Ureter (tissue), 1 donor: ENCODE results near the gene EME1. TPM values are rescaled to one million over a fixed set of nuclear protein-coding genes. Genes with fewer than 3 reads are reported as not detected.
"Not testable (repeated sequence)": the region's sequence is repeated elsewhere in the genome, so short reads cannot be mapped to it uniquely, and the experiment has no call there.

ENCODE experiments used
- DNase-seq: peaks from one replicate; pipeline ENCODE4 v3.0.0-alpha.2; 2020; ENCODE audit warnings: low spot score
- total RNA-seq: library from RNA; stranded (reverse); gene quantifications from one replicate; pipeline ENCODE4 v1.2.4, GENCODE V29; 2023
- donor health status: DM: yes; HTN: yes; CAD: no.

EME1 gene
- total RNA-seq, 1 donor from 2014 or later = 0.94 TPM

- peak; percentile 85 for DNase-seq
Observed at GRCh38 chr17:50425682-50426471, 52.8 kb downstream of the EME1 start, which contains the start of gene ACSF2. Gene ACSF2, plus strand, starts transcription at chr17:50426218. Its CDS starts 44 bp downstream, at chr17:50426262.

GRCh38 chr17:50426472-50426782 lies 53.4 kb downstream of the EME1 start:
- DNase-seq = no peak

GRCh38 chr17:50426814-50427787 lies 54.1 kb downstream of the EME1 start:
- peak; percentile 52 for DNase-seq

- not testable (repeated sequence) for DNase-seq
Observed at GRCh38 chr17:50428126-50428525, 55.1 kb downstream of the EME1 start.

GRCh38 chr17:50428831-50429424 lies 55.9 kb downstream of the EME1 start:
- DNase-seq = peak; percentile 67

GRCh38 chr17:50429793-50430192 lies 56.8 kb downstream of the EME1 start:
- no peak for DNase-seq

Other genes starting within 250 kb of the EME1 start
- gene SAMD14, start 243.1 kb upstream of the EME1 start, total RNA-seq = 5.5 TPM
- 38.4 TPM for gene PPP1R9B, start 222.6 kb upstream of the EME1 start, total RNA-seq
- 16.9 TPM for gene SGCA, start 207.2 kb upstream of the EME1 start, total RNA-seq
- gene COL1A1, start 171.6 kb upstream of the EME1 start, total RNA-seq = 331 TPM
- 3.0 TPM for gene TMEM92, start 98.8 kb upstream of the EME1 start, total RNA-seq
- 31.2 TPM for gene XYLT2, start 27.1 kb upstream of the EME1 start, total RNA-seq
- 55.0 TPM for gene MRPL27, start within 50 bp of the EME1 start, total RNA-seq
- 73.5 TPM for gene LRRC59, start 24.3 kb downstream of the EME1 start, total RNA-seq
- gene ACSF2, start 53.0 kb downstream of the EME1 start, total RNA-seq = 172 TPM
- gene CHAD, start 95.7 kb downstream of the EME1 start, total RNA-seq = not detected
- gene RSAD1, start 105.6 kb downstream of the EME1 start, total RNA-seq = 33.2 TPM
- gene MYCBPAP, start 135.2 kb downstream of the EME1 start, total RNA-seq = 1.1 TPM
- 70.5 TPM for gene EPN3, start 159.5 kb downstream of the EME1 start, total RNA-seq
- gene SPATA20, start 173.9 kb downstream of the EME1 start, total RNA-seq = 101 TPM
- 0.36 TPM for gene CACNA1G, start 187.5 kb downstream of the EME1 start, total RNA-seq